Measurements from ENCODE around the gene CATSPERB.

CATSPERB gene

GRCh38 chr14:91575469-91576208 lies 156.2 kb downstream of the CATSPERB start:
- H3K14ac ChIP-seq (ENCODE audit: low read length in 2 of 2), result no peak overlapping the region
- H3K27ac ChIP-seq (ENCODE audit: low read length, poor library complexity, severe bottlenecking), result no peak overlapping the region
- H3K4ac ChIP-seq (ENCODE audit: low read depth in 1 of 2, low read length in 2 of 2), result no peak overlapping the region
- H2AFZ ChIP-seq (ENCODE audit: low read depth, low read length), result no peak overlapping the region
- peaks cover 9% of the 10 kb centered on the region for H3K4me1 ChIP-seq (ENCODE audit: control insufficient read depth, insufficient read depth, low read depth, low read length)
- H3K4me2 ChIP-seq (ENCODE audit: low read length, poor library complexity, severe bottlenecking), result no peak overlapping the region
- H2BK120ac ChIP-seq (ENCODE audit: low read depth, low read length), result no peak overlapping the region
- DNase-seq, result no peak
- no peak overlapping the region for H2BK15ac ChIP-seq (ENCODE audit: low read depth, poor library complexity, severe bottlenecking)
- H3K27me3 ChIP-seq (ENCODE audit: control insufficient read depth in 1 of 2, insufficient read depth in 1 of 2, low read length in 2 of 2), result peaks cover 8 to 23% of the 10 kb centered on the region in 2 experiments
- H3K18ac ChIP-seq (ENCODE audit: low read depth in 1 of 2, low read length in 2 of 2), result no peak overlapping the region
- H2BK12ac ChIP-seq (ENCODE audit: low read length in 2 of 2), result no peak overlapping the region
- 64% methylated on average over 13 of the region's 13 CpGs for WGBS
- no peak overlapping the region for H4K8ac ChIP-seq (ENCODE audit: low read length)
- no peak overlapping the region for H2AK5ac ChIP-seq (ENCODE audit: low read length, severe bottlenecking)
- H3K9me3 ChIP-seq (ENCODE audit: control insufficient read depth, low read length), result peaks cover 4% of the 10 kb centered on the region
- no peak overlapping the region for H3K9ac ChIP-seq (ENCODE audit: low read length)
- no peak overlapping the region for H3K23ac ChIP-seq (ENCODE audit: low read length in 2 of 2)
- H4K91ac ChIP-seq (ENCODE audit: low read length), result no peak overlapping the region
- H3K4me3 ChIP-seq (ENCODE audit: insufficient read depth in 1 of 2, low read depth in 1 of 2, low read length in 2 of 2), result no peak overlapping the region
- H3K79me1 ChIP-seq (replicated peaks; ENCODE audit: low read length, poor library complexity, severe bottlenecking), result no peaks in the 10 kb centered on the region
- H3K36me3 ChIP-seq (ENCODE audit: control insufficient read depth in 1 of 2, insufficient read depth in 2 of 2, low read depth in 1 of 2, low read length in 2 of 2), result no peaks in the 10 kb centered on the region
- no peak overlapping the region for H2BK5ac ChIP-seq (ENCODE audit: low read depth, low read length, poor library complexity, severe bottlenecking)

- Histone ChIP-seq H3K79me1 (replicated peaks; ENCODE audit: low read length, poor library complexity, severe bottlenecking) (no peaks in the 10 kb centered on the region), H3K4ac (ENCODE audit: low read depth in 1 of 2, low read length in 2 of 2) (no peak overlapping the region), H3K27me3 (ENCODE audit: control insufficient read depth in 1 of 2, insufficient read depth in 1 of 2, low read length in 2 of 2) (peaks cover 0 to 23% of the 10 kb centered on the region in 2 experiments), H4K91ac (ENCODE audit: low read length) (no peak overlapping the region), H3K9me3 (ENCODE audit: control insufficient read depth, low read length) (peaks cover 4% of the 10 kb centered on the region), H3K4me3 (ENCODE audit: insufficient read depth in 1 of 2, low read depth in 1 of 2, low read length in 2 of 2) (peak overlapping the region; percentile 32 to 82), H2BK120ac (ENCODE audit: low read depth, low read length) (no peak overlapping the region), H2AFZ (ENCODE audit: low read depth, low read length) (peak overlapping the region; percentile 46), H3K36me3 (ENCODE audit: control insufficient read depth in 1 of 2, insufficient read depth in 2 of 2, low read depth in 1 of 2, low read length in 2 of 2) (no peaks in the 10 kb centered on the region), H3K27ac (ENCODE audit: low read length, poor library complexity, severe bottlenecking) (no peak overlapping the region), H2AK5ac (ENCODE audit: low read length, severe bottlenecking) (no peak overlapping the region), H3K18ac (ENCODE audit: low read depth in 1 of 2, low read length in 2 of 2) (no peak overlapping the region), H2BK5ac (ENCODE audit: low read depth, low read length, poor library complexity, severe bottlenecking) (no peak overlapping the region), H3K9ac (ENCODE audit: low read length) (peak overlapping the region; percentile 83), H2BK15ac (ENCODE audit: low read depth, poor library complexity, severe bottlenecking) (no peak overlapping the region), H3K4me1 (ENCODE audit: control insufficient read depth, insufficient read depth, low read depth, low read length) (peaks cover 9% of the 10 kb centered on the region), H2BK12ac (ENCODE audit: low read length in 2 of 2) (no peak overlapping the region), H4K8ac (ENCODE audit: low read length) (no peak overlapping the region), H3K23ac (ENCODE audit: low read length in 2 of 2) (no peak overlapping the region), H3K14ac (ENCODE audit: low read length in 2 of 2) (no peak overlapping the region), H3K4me2 (ENCODE audit: low read length, poor library complexity, severe bottlenecking) (peak overlapping the region; percentile 91)
- 7% methylated on average over 53 of the region's 59 CpGs for WGBS
- DNase-seq, result peak; percentile 1
These were observed 157.7 kb downstream of the CATSPERB start for GRCh38 chr14:91573894-91574837.

GRCh38 chr14:91573528-91573893 lies 158.4 kb downstream of the CATSPERB start:
- Histone ChIP-seq H2AK5ac (ENCODE audit: low read length, severe bottlenecking) (no peak overlapping the region), H3K18ac (ENCODE audit: low read depth in 1 of 2, low read length in 2 of 2) (no peak overlapping the region), H3K27me3 (ENCODE audit: control insufficient read depth in 1 of 2, insufficient read depth in 1 of 2, low read length in 2 of 2) (peaks cover 0 to 23% of the 10 kb centered on the region in 2 experiments), H3K79me1 (replicated peaks; ENCODE audit: low read length, poor library complexity, severe bottlenecking) (no peaks in the 10 kb centered on the region), H3K4ac (ENCODE audit: low read depth in 1 of 2, low read length in 2 of 2) (no peak overlapping the region), H2BK120ac (ENCODE audit: low read depth, low read length) (no peak overlapping the region), H2BK12ac (ENCODE audit: low read length in 2 of 2) (no peak overlapping the region), H3K27ac (ENCODE audit: low read length, poor library complexity, severe bottlenecking) (no peak overlapping the region), H2BK15ac (ENCODE audit: low read depth, poor library complexity, severe bottlenecking) (no peak overlapping the region), H2BK5ac (ENCODE audit: low read depth, low read length, poor library complexity, severe bottlenecking) (no peak overlapping the region), H4K8ac (ENCODE audit: low read length) (no peak overlapping the region), H3K9me3 (ENCODE audit: control insufficient read depth, low read length) (no peaks in the 10 kb centered on the region), H4K91ac (ENCODE audit: low read length) (no peak overlapping the region), H3K4me1 (ENCODE audit: control insufficient read depth, insufficient read depth, low read depth, low read length) (peaks cover 9% of the 10 kb centered on the region), H3K4me3 (ENCODE audit: insufficient read depth in 1 of 2, low read depth in 1 of 2, low read length in 2 of 2) (peak overlapping the region in 1 of 2 experiments; percentile 82), H2AFZ (ENCODE audit: low read depth, low read length) (no peak overlapping the region), H3K4me2 (ENCODE audit: low read length, poor library complexity, severe bottlenecking) (no peak overlapping the region), H3K23ac (ENCODE audit: low read length in 2 of 2) (no peak overlapping the region), H3K36me3 (ENCODE audit: control insufficient read depth in 1 of 2, insufficient read depth in 2 of 2, low read depth in 1 of 2, low read length in 2 of 2) (no peaks in the 10 kb centered on the region), H3K14ac (ENCODE audit: low read length in 2 of 2) (no peak overlapping the region), H3K9ac (ENCODE audit: low read length) (peak overlapping the region; percentile 83)
- DNase-seq, result no peak

GRCh38 chr14:91570021-91570420 lies 161.9 kb downstream of the CATSPERB start:
- Histone ChIP-seq H3K18ac (ENCODE audit: low read depth in 1 of 2, low read length in 2 of 2) (no peak overlapping the region), H2BK120ac (ENCODE audit: low read depth, low read length) (no peak overlapping the region), H2BK12ac (ENCODE audit: low read length in 2 of 2) (no peak overlapping the region), H3K36me3 (ENCODE audit: control insufficient read depth in 1 of 2, insufficient read depth in 2 of 2, low read depth in 1 of 2, low read length in 2 of 2) (no peaks in the 10 kb centered on the region), H3K4me1 (ENCODE audit: control insufficient read depth, insufficient read depth, low read depth, low read length) (peaks cover 9% of the 10 kb centered on the region), H3K4me3 (ENCODE audit: insufficient read depth in 1 of 2, low read depth in 1 of 2, low read length in 2 of 2) (no peak overlapping the region), H2AK5ac (ENCODE audit: low read length, severe bottlenecking) (no peak overlapping the region), H3K9me3 (ENCODE audit: control insufficient read depth, low read length) (no peaks in the 10 kb centered on the region), H3K79me1 (replicated peaks; ENCODE audit: low read length, poor library complexity, severe bottlenecking) (no peaks in the 10 kb centered on the region), H3K14ac (ENCODE audit: low read length in 2 of 2) (no peak overlapping the region), H3K9ac (ENCODE audit: low read length) (no peak overlapping the region), H2AFZ (ENCODE audit: low read depth, low read length) (no peak overlapping the region), H3K23ac (ENCODE audit: low read length in 2 of 2) (no peak overlapping the region), H4K8ac (ENCODE audit: low read length) (no peak overlapping the region), H3K4me2 (ENCODE audit: low read length, poor library complexity, severe bottlenecking) (no peak overlapping the region), H2BK15ac (ENCODE audit: low read depth, poor library complexity, severe bottlenecking) (no peak overlapping the region), H3K27ac (ENCODE audit: low read length, poor library complexity, severe bottlenecking) (no peak overlapping the region), H3K4ac (ENCODE audit: low read depth in 1 of 2, low read length in 2 of 2) (no peak overlapping the region), H4K91ac (ENCODE audit: low read length) (no peak overlapping the region), H3K27me3 (ENCODE audit: control insufficient read depth in 1 of 2, insufficient read depth in 1 of 2, low read length in 2 of 2) (peaks cover 0 to 17% of the 10 kb centered on the region in 2 experiments), H2BK5ac (ENCODE audit: low read depth, low read length, poor library complexity, severe bottlenecking) (no peak overlapping the region)
- WGBS, result no CpG with 5 or more reads among the region's 1 CpG
- DNase-seq, result no peak
